Amniotic stem cell (primary cell): ENCODE measurements around the gene SLC2A9.
A peak's percentile ranks its signal among the peaks of the same experiment; 100 is the strongest.

Experiments used
- DNase-seq: peaks from one replicate; lab custom pipeline; 2025; lab: John Stamatoyannopoulos, UW

Gene SLC2A9

GRCh38 chr4:10019521-10020051 lies 1.7 kb downstream of the SLC2A9 start:
- DNase-seq, result no peak

GRCh38 chr4:10018818-10019461 lies 2.4 kb downstream of the SLC2A9 start:
- peak; percentile 47 for DNase-seq

- DNase-seq, result no peak
Measured at GRCh38 chr4:10017037-10017893, 4.0 kb downstream of the SLC2A9 start.

GRCh38 chr4:10016169-10016568 lies 5.1 kb downstream of the SLC2A9 start:
- DNase-seq, result no peak

GRCh38 chr4:10015140-10015753 lies 6.0 kb downstream of the SLC2A9 start:
- DNase-seq, result no peak

DNA sequence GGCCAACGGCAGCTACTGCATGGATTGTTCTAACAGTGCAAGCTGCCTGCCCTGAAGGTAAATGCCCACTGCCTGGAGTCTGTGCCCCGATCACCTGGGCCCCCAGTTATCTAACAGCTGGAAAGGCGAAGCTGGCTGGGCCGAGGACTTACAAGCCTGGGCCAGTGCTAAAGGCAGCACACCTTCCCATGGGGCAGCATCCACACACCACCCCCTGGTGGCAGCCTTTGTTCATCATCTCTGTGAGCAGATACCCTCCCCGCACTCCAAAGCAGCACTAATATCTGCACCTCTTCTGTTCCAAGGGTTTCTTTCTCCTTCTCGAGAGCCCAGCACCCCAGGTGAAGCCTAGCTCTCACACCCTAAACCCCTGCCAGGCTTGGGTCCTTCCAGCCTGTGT lies 7.6 kb downstream of the SLC2A9 start:
- DNase-seq, result no peak

DNA sequence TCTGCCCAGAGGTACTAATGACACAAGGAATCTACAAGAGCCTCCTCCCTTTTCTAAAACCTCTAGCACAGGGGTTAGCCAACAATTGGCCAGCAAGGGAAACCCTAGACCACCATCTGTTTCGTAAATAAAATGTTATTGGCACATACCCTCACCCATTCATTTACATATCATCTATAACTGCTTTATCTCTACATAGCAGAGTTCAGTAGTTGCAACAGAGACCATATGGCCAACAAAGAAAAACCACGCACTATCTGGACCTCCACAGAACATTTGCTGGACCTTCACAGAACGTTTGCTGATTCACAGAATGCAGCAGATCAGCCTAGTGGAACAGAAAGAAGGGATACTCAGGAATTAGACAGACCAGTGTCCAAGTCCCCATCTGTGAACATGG lies 9.4 kb downstream of the SLC2A9 start:
- DNase-seq, result no peak

- DNase-seq, result no peak
Measured at GRCh38 chr4:10011277-10011676, 10.0 kb downstream of the SLC2A9 start.

DNA sequence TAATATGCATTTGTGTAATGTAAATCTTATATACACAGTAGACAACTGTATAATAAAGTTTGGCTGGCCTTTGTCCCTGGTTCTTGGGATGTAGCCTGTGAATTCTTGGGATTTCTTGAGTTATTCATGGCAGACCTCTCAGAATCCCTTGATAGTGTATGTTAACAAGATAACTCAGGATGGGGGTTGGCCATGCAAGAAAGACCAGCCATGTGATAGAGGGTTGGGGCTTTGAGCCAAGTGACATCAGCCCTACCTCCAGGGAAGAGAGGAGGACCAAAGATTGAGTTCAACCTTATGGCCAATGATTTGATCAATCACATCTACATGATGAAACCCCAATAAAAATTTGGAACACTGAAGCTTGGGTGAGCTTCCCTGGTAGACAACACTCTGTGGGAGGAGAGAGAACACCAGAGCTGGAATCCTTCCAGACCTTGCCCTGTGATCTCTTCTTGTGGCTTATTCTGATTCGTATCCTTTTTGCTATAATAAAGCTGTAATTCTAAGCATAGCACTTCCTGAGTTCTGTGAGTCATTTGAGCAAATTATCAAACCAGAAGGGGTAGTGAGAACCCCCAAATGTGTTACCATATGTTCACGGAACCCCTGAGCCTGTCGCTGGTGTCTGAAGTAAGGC lies 11.3 kb downstream of the SLC2A9 start:
- DNase-seq, result no peak

GRCh38 chr4:10008609-10009005 lies 12.7 kb downstream of the SLC2A9 start:
- DNase-seq, result no peak

DNA sequence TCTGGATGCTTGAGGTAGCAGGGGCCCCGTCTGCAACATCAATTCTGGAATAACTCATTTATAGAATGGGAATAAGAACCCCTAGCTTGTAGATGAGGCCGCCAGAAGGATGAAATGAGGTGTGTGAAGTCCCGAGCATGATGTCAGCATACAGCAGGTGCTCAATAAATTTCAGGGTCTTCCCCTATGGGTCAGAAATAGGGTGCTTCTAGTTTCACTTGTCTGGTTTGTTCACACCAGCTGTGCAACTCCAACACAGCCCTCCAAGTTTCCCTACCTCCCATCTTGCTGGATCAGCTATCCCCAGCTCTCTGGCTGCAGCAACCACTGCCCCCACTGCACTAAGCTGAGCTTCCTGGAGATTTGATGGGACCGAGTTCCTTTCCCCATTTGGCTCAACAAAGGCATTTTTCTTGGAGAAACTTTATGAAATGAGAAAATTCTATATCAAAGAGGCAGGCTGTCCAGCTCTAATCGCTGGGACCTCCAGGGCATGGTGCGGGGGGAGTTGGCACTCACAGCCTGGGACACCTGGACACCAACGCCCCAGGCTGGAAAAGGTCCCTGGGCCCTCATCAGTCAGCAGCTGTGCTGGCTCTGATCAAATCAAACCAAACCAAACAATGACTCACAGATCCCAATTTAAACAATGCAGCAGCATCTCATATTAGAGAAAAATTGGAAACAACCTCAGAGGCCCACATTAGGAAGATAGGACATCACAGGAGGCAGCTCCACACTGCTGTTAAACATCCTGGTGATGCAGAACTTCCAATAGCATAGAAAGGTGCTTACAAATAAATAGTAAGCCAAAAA lies 13.3 kb downstream of the SLC2A9 start:
- DNase-seq, result no peak

DNA sequence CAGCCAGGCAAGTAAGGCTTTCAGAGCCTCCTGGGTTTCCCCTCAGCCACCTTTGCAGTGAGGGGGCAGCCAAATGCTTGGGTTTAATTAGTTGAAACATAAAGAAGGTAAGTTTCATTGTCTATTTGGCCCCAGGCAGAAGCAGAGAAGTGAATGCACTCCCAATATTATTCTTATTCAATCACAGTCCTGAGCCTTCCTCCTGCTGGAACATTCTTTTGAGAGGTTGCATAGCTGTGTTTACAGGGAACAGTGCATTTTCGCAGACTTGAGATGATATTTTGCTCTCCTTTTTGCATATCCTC lies 13.9 kb downstream of the SLC2A9 start:
- no peak for DNase-seq

DNA sequence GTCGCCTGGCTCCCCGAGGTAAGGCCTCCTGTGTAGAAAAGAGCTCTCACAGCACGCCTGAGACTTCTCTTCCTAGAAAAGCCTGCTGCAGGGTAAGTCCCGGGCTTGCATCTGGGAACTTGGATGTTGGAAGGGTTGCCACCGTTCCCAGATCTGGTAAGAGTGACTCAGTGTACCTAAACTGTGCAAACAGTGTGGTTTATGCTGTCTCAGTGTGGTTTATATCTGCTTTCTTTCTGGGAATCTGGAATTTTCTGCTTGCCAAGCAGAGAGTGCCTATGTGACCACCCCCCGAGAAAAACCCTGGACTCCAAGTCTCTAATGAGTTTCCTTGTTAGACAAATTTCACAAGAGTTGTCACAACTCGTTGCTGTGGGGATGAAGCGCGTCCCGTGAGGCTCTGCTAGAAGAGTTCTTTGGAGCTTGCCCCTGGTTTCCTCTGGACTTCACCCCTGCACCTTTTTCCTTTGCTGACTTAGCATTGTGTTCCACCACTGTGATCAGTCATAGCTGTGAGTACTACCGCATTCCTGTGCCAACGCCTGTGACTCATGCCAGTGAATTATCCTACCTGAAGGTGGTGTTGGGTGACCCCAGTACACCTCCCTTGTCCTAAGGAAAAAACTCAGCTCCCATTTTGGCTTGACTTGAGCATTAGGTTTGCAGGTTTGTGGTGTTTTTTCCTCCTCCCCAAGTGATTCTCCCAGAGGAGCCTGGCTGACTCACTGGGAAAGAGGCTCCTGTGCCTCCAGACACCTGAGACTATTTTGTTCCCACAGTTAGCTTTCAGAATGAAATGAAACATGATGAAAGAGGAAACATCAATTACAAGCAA lies 14.5 kb downstream of the SLC2A9 start:
- DNase-seq, result no peak

DNA sequence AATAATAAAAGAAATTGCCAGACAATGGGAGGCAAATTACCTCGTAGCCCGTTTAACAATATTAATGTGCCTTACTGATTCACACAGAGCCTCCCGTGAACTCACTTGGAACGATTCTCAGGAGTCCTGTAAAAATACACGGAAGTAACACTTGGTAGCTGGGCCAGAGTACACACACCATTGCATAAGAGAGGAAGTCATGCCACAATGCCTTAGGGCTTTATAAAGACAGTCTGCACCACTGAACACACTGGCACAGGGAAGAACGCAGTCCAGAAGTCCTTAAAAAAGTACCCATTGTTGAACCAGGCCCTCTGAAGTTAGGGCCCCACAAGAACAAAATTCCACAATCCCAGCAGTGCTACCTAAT lies 15.1 kb downstream of the SLC2A9 start:
- DNase-seq, result no peak

- no peak for DNase-seq
Measured at GRCh38 chr4:10005632-10006031, 15.7 kb downstream of the SLC2A9 start.

DNA sequence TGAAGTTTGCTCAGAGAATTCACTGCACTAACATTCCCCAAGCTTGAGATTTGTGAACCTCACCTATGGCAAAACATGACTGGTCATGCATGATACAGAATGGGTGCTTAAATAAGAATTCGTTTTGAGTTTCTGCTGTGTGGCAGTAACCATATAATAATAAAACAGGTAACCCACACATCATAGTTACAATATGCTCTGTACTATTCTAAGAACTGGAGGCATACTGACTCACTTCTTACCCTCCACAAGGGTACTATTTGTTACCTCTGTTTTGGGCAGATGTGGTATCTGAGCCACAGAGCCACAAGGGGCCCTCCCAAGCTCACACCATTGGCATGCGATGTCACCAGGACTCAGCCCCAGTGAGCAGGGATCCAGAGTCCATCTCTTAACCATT lies 17.6 kb downstream of the SLC2A9 start:
- DNase-seq, result no peak

DNA sequence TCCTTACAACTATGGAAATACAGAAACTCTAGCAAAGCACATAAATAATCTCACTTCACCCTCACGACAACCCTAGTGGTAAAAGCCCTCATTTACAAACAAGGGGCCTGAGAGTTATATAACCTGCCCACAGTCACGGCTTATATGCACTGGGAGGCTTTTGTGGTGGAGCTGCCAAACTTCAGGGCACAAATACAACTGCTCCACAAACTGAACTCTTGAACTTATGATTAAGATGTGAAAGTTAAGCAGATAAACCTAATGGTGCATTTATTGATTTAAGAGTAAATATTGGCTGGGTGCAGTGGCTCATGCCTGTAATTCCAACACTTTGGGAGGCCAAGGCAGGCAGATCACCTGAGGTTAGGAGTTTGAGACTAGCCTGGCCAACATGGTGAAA lies 19.0 kb downstream of the SLC2A9 start:
- DNase-seq, result no peak

- no peak for DNase-seq
Measured at GRCh38 chr4:10001757-10002156, 19.5 kb downstream of the SLC2A9 start.

DNA sequence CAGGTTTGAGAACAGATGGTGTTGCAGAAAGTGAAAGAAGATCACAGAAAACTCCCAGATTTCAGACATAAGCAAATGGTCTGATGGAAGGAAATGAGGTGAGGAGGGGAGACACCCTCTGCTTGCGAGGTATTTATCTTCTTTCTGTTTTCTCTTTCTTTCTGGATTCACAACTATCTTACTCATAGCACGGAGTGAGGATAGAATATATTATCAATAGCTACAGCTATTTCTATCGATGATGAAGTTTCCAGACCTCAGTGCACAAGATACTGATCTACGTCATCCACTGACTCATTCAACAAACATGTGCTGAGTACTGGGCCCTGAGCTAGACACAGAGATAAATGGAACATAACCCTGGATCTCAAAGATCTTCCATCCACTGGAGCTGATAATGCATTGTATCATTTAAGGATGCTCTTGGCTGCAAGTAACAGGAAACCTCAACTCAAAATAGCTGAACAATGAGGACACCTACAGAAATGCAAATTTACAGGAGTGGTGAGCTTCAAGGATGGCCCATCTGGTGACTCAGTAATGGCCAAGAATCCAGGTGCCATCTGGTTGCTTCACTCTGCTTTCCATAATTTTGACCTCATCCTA lies 21.2 kb downstream of the SLC2A9 start:
- no peak for DNase-seq

- no peak for DNase-seq
Measured at GRCh38 chr4:9997886-9998285, 23.4 kb downstream of the SLC2A9 start.
